ENCODE results near the gene ANKRD33B.

DNA sequence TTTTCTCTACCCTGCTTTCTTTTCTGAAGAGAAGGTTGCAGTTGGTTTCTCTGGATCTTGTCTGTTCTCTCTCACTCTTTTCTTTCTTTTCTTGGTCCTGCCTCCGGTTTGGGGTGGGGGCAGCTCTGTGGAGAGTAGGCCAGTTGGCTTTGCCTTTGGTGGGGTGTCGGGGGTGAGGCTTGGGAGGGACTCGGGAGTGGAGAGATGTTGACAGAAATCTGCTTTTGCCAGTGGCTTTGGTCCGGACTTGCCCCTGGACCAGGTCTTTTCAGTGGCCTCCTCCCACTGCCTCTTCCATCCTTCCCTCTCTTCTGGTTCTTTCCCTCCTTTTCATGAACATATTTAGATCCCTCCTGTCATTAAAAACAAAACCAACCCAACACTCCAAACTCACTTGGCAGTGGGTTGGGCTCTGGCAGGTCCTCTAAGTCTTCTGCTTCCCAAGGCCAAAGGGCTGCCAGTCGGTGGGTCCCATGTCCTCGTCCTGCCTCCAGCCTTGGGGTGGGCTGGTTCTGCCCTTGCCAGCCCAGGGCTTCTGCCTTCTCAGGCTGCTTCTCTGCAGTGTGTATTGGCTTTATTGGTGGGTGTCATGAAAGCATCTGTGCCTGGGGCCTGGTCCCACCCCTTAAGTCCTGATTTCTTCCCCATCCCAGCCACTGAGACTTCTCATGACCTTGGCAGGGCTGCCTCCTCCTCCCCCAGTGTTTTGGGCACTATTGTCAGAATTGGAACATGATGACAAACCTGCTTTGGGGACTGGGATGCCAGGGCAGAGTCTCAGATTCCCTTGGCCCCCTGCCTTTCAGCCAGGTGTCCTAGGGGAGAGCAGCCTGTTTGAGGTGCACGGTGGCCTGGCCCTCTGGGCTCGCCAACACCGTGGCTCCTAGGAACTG lies 16.9 kb downstream of the ANKRD33B start:
- TF ChIP-seq, protein P1, sequence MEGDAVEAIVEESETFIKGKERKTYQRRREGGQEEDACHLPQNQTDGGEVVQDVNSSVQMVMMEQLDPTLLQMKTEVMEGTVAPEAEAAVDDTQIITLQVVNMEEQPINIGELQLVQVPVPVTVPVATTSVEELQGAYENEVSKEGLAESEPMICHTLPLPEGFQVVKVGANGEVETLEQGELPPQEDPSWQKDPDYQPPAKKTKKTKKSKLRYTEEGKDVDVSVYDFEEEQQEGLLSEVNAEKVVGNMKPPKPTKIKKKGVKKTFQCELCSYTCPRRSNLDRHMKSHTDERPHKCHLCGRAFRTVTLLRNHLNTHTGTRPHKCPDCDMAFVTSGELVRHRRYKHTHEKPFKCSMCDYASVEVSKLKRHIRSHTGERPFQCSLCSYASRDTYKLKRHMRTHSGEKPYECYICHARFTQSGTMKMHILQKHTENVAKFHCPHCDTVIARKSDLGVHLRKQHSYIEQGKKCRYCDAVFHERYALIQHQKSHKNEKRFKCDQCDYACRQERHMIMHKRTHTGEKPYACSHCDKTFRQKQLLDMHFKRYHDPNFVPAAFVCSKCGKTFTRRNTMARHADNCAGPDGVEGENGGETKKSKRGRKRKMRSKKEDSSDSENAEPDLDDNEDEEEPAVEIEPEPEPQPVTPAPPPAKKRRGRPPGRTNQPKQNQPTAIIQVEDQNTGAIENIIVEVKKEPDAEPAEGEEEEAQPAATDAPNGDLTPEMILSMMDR (IDR thresholded peaks at IDR 0.05) = no peak
- TF ChIP-seq POLR2AphosphoS5 (IDR thresholded peaks at IDR 0.05) = no peak

Data from suprapubic skin (tissue), 3 donors.